Measurements from ENCODE around the gene SLC15A1. TPM values are rescaled to one million over a fixed set of nuclear protein-coding genes. Genes with fewer than 3 reads are reported as not detected.

SLC15A1 gene
- polyA plus RNA-seq, 2 of the 4 experiments (the other 2 are of a cell fraction), result 0.04 to 0.09 TPM

DNA sequence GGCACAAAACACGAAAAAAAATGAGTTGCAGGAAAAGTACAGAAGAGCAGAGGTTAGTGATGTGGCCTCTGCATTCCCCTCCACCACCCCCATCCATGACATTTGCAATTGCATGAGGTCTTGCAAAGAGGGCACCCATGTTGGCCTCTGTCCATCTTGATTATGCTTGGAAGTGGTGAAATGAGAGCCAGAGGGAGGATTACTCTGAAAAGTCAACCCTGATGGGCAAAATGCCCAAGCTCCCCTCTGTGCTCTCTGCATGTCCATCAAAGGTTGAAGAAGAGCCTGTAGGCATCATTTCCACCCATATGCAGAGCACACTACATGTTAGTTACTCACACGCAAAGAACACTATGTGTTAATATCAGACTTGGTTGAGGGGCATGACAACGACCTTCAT, 71.4 kb downstream of the SLC15A1 start:
- no peaks in the 10 kb centered on the region for H3K9me3 ChIP-seq
- no peak overlapping the region for H3K27ac ChIP-seq
- H3K4me2 ChIP-seq, result no peak overlapping the region
- no peak for ATAC-seq
- H3K4me3 ChIP-seq, result no peak overlapping the region
- H3K4me1 ChIP-seq, result no peaks in the 10 kb centered on the region
- FAIRE-seq, result no peak
- TF ChIP-seq, protein P1, sequence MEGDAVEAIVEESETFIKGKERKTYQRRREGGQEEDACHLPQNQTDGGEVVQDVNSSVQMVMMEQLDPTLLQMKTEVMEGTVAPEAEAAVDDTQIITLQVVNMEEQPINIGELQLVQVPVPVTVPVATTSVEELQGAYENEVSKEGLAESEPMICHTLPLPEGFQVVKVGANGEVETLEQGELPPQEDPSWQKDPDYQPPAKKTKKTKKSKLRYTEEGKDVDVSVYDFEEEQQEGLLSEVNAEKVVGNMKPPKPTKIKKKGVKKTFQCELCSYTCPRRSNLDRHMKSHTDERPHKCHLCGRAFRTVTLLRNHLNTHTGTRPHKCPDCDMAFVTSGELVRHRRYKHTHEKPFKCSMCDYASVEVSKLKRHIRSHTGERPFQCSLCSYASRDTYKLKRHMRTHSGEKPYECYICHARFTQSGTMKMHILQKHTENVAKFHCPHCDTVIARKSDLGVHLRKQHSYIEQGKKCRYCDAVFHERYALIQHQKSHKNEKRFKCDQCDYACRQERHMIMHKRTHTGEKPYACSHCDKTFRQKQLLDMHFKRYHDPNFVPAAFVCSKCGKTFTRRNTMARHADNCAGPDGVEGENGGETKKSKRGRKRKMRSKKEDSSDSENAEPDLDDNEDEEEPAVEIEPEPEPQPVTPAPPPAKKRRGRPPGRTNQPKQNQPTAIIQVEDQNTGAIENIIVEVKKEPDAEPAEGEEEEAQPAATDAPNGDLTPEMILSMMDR (IDR thresholded peaks at IDR 0.05), result no peak
- WGBS (ENCODE audit: missing lambda C conversion rate), result 71% methylated on average over 3 of the region's 3 CpGs
- POLR2A ChIA-PET, result no interaction called here
- CTCF ChIA-PET, result no interaction called here
- no peak for DNase-seq (ENCODE audit: low read depth in 1 of 2, low spot score in 1 of 2)

DNA sequence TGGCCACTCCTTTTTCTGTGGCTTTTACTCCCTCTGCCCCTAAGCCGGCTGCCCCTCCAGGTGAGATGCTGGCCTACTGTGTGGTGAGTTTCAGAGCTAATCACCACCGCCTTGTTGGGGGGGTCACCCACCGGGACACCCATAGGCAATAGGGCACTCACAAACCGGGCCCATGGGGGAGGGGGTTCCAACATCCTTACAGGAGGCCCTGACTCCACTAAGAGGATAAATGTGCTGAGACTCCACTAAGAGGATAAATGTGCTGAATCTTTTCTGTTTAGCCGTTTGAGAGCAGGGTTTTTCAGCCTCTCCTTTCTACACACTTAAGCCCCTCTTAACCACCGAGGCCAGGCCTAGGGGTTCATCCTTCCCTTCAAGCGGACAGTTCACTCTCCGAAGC, 73.7 kb downstream of the SLC15A1 start:
- H3K27ac ChIP-seq, result no peak overlapping the region
- TF ChIP-seq, protein P2, sequence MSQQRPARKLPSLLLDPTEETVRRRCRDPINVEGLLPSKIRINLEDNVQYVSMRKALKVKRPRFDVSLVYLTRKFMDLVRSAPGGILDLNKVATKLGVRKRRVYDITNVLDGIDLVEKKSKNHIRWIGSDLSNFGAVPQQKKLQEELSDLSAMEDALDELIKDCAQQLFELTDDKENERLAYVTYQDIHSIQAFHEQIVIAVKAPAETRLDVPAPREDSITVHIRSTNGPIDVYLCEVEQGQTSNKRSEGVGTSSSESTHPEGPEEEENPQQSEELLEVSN (IDR thresholded peaks at IDR 0.05; ENCODE audit: borderline replicate concordance, low read depth), result no peak
- TF ChIP-seq POLR2A (IDR thresholded peaks at IDR 0.05; ENCODE audit: low read length) (no peak), EP300 (IDR thresholded peaks at IDR 0.05) (no peak), RFX5 (IDR thresholded peaks at IDR 0.05) (no peak), RNF2 (IDR thresholded peaks at IDR 0.05; ENCODE audit: borderline replicate concordance, low read depth) (no peak), NPAS2 (CRISPR knock-in tag; IDR thresholded peaks at IDR 0.05; ENCODE audit: borderline replicate concordance) (no peak), MAFK (IDR thresholded peaks at IDR 0.05; ENCODE audit: partially characterized antibody) (no peak), RAD21 (conservative IDR thresholded peaks at IDR 0.05 in 1 of 2, IDR thresholded peaks at IDR 0.05 in 1 of 2) (no peak), CEBPB (IDR thresholded peaks at IDR 0.05) (no peak), HDAC2 (IDR thresholded peaks at IDR 0.05) (no peak), NFE2L2 (conservative IDR thresholded peaks at IDR 0.05; ENCODE audit: low read length) (no peak), CHD4 (IDR thresholded peaks at IDR 0.05; ENCODE audit: borderline replicate concordance) (no peak), MYC (IDR thresholded peaks at IDR 0.05; ENCODE audit: borderline replicate concordance, low read length) (no peak), ZSCAN20 (CRISPR knock-in tag; IDR thresholded peaks at IDR 0.05) (no peak), CHD2 (IDR thresholded peaks at IDR 0.05; ENCODE audit: low read length, partially characterized antibody) (no peak), FOSL2 (IDR thresholded peaks at IDR 0.05) (no peak), FOSL2 (CRISPR knock-in tag; IDR thresholded peaks at IDR 0.05) (no peak), GATA3 (IDR thresholded peaks at IDR 0.05; ENCODE audit: borderline replicate concordance) (no peak)
- TF ChIP-seq, protein P1 (IDR thresholded peaks at IDR 0.05), result no peak
- TF ChIP-seq, protein P3, sequence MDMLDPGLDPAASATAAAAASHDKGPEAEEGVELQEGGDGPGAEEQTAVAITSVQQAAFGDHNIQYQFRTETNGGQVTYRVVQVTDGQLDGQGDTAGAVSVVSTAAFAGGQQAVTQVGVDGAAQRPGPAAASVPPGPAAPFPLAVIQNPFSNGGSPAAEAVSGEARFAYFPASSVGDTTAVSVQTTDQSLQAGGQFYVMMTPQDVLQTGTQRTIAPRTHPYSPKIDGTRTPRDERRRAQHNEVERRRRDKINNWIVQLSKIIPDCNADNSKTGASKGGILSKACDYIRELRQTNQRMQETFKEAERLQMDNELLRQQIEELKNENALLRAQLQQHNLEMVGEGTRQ (IDR thresholded peaks at IDR 0.05), result no peak
- TF ChIP-seq, protein P4, sequence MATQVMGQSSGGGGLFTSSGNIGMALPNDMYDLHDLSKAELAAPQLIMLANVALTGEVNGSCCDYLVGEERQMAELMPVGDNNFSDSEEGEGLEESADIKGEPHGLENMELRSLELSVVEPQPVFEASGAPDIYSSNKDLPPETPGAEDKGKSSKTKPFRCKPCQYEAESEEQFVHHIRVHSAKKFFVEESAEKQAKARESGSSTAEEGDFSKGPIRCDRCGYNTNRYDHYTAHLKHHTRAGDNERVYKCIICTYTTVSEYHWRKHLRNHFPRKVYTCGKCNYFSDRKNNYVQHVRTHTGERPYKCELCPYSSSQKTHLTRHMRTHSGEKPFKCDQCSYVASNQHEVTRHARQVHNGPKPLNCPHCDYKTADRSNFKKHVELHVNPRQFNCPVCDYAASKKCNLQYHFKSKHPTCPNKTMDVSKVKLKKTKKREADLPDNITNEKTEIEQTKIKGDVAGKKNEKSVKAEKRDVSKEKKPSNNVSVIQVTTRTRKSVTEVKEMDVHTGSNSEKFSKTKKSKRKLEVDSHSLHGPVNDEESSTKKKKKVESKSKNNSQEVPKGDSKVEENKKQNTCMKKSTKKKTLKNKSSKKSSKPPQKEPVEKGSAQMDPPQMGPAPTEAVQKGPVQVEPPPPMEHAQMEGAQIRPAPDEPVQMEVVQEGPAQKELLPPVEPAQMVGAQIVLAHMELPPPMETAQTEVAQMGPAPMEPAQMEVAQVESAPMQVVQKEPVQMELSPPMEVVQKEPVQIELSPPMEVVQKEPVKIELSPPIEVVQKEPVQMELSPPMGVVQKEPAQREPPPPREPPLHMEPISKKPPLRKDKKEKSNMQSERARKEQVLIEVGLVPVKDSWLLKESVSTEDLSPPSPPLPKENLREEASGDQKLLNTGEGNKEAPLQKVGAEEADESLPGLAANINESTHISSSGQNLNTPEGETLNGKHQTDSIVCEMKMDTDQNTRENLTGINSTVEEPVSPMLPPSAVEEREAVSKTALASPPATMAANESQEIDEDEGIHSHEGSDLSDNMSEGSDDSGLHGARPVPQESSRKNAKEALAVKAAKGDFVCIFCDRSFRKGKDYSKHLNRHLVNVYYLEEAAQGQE (IDR thresholded peaks at IDR 0.05), result no peak
- ChIA-PET CTCF (no interaction called here), POLR2A (no interaction called here)
- DNase-seq (ENCODE audit: low read depth in 1 of 2, low spot score in 1 of 2), result no peak
- 89% methylated on average over 5 of the region's 8 CpGs for WGBS (ENCODE audit: missing lambda C conversion rate)
- no peak overlapping the region for H3K4me2 ChIP-seq
- ATAC-seq, result no peak
- no peak overlapping the region for H3K4me3 ChIP-seq
- no peaks in the 10 kb centered on the region for H3K9me3 ChIP-seq
- H3K4me1 ChIP-seq, result no peaks in the 10 kb centered on the region
- FAIRE-seq, result no peak

All from A549 (cell line).